GM21825 (cell line): ENCODE results near the gene PLEKHG7.
"Not testable (repeated sequence)": the region's sequence is repeated elsewhere in the genome, so short reads cannot be mapped to it uniquely, and the experiment has no call there.

ENCODE experiments used
- ATAC-seq: cut with Tn5 transposase; IDR thresholded peaks from one replicate; pipeline ENCODE4 v1.9.1; 2021; ENCODE audit warnings: mild to moderate bottlenecking, moderate library complexity; ENCODE audit not compliant: unreplicated experiment

PLEKHG7 gene

GRCh38 chr12:92745856-92746550 is 43.2 kb downstream of the PLEKHG7 start:
- no peak for ATAC-seq

- ATAC-seq = no peak
Measured at GRCh38 chr12:92747151-92747550, 44.4 kb downstream of the PLEKHG7 start.

GRCh38 chr12:92749691-92750090 is 46.9 kb downstream of the PLEKHG7 start:
- not testable (repeated sequence) for ATAC-seq

- no peak for ATAC-seq
Measured at GRCh38 chr12:92753976-92754885, 51.4 kb downstream of the PLEKHG7 start.

- no peak for ATAC-seq
Measured at GRCh38 chr12:92756898-92757596, 54.3 kb downstream of the PLEKHG7 start.

GRCh38 chr12:92757597-92758121 is 54.9 kb downstream of the PLEKHG7 start:
- no peak for ATAC-seq

- no peak for ATAC-seq
Measured at GRCh38 chr12:92759634-92760268, 57.0 kb downstream of the PLEKHG7 start.

- no peak for ATAC-seq
Measured at GRCh38 chr12:92762773-92763172, 60.0 kb downstream of the PLEKHG7 start.

GRCh38 chr12:92764831-92765230 is 62.0 kb downstream of the PLEKHG7 start:
- no peak for ATAC-seq

GRCh38 chr12:92765871-92766270 is 63.1 kb downstream of the PLEKHG7 start:
- ATAC-seq = no peak

GRCh38 chr12:92769124-92769901 is 66.5 kb downstream of the PLEKHG7 start:
- ATAC-seq = peak; percentile 86

GRCh38 chr12:92771001-92771400 is 68.2 kb downstream of the PLEKHG7 start:
- no peak for ATAC-seq

GRCh38 chr12:92775416-92775815 is 72.6 kb downstream of the PLEKHG7 start:
- ATAC-seq = no peak

- no peak for ATAC-seq
Measured at GRCh38 chr12:92778525-92778924, 75.7 kb downstream of the PLEKHG7 start.

- ATAC-seq = no peak
Measured at GRCh38 chr12:92779902-92780301, 77.1 kb downstream of the PLEKHG7 start.

GRCh38 chr12:92784356-92784755 is 81.6 kb downstream of the PLEKHG7 start:
- ATAC-seq = no peak

- ATAC-seq = peak; percentile 92
Measured at GRCh38 chr12:92784797-92785562, 82.2 kb downstream of the PLEKHG7 start.

- no peak for ATAC-seq
Measured at GRCh38 chr12:92785563-92785950, 82.8 kb downstream of the PLEKHG7 start.

- ATAC-seq = no peak
Measured at GRCh38 chr12:92786045-92786444, 83.3 kb downstream of the PLEKHG7 start.
